HUES6 (cell line): ENCODE data around the gene NFIL3.
"Not testable (repeated sequence)": the region's sequence is repeated elsewhere in the genome, so short reads cannot be mapped to it uniquely, and the experiment has no call there.

Experiments
- H3K27ac ChIP-seq: 2 replicates; pipeline ENCODE4 v1.7.0; 2013; ENCODE audit warnings: low read depth, mild to moderate bottlenecking, low read length, inconsistent platforms
- H3K27me3 ChIP-seq: 2 replicates; pipeline ENCODE4 v1.6.1; 2013; ENCODE audit warnings: low read length; ENCODE audit not compliant: control insufficient read depth, insufficient read depth
- H3K36me3 ChIP-seq: 2 replicates; pipeline ENCODE4 v1.6.1; 2013; ENCODE audit warnings: low read length; ENCODE audit not compliant: control insufficient read depth, insufficient read depth
- H3K4me1 ChIP-seq: 2 replicates; pipeline ENCODE4 v1.6.1; 2013; ENCODE audit warnings: low read length; ENCODE audit not compliant: control insufficient read depth, insufficient read depth
- H3K4me3 ChIP-seq: 2 replicates; pipeline ENCODE4 v1.5.1; 2013; ENCODE audit warnings: low read depth, low read length
- H3K9ac ChIP-seq: one replicate; pipeline ENCODE4 v1.6.1; 2013; ENCODE audit warnings: mild to moderate bottlenecking, low read length
- H3K9me3 ChIP-seq: 2 replicates; pipeline ENCODE4 v1.6.1; 2013; ENCODE audit warnings: low read depth, low read length; ENCODE audit not compliant: control insufficient read depth, insufficient read depth

NFIL3 gene

GRCh38 chr9:91374939-91375338 lies 48.7 kb downstream of the NFIL3 start:
- H3K9me3 ChIP-seq, result peaks cover 8% of the 10 kb centered on the region; the same call in 1 of the 2 replicates
- no peaks in the 10 kb centered on the region for H3K27me3 ChIP-seq
- no peak overlapping the region for H3K27ac ChIP-seq
- H3K4me1 ChIP-seq, result no peaks in the 10 kb centered on the region
- no peak overlapping the region for H3K9ac ChIP-seq
- H3K4me3 ChIP-seq, result no peak overlapping the region
- no peaks in the 10 kb centered on the region for H3K36me3 ChIP-seq

- Histone ChIP-seq H3K4me1 (no peaks in the 10 kb centered on the region), H3K9ac (no peak overlapping the region), H3K9me3 (no peaks in the 10 kb centered on the region), H3K27me3 (no peaks in the 10 kb centered on the region), H3K27ac (no peak overlapping the region), H3K36me3 (no peaks in the 10 kb centered on the region), H3K4me3 (no peak overlapping the region)
These were observed 51.7 kb downstream of the NFIL3 start for GRCh38 chr9:91371894-91372293.

GRCh38 chr9:91370006-91370405 lies 53.6 kb downstream of the NFIL3 start:
- not testable (repeated sequence) for H3K9me3 ChIP-seq, H3K27ac ChIP-seq, H3K27me3 ChIP-seq, H3K36me3 ChIP-seq, H3K4me3 ChIP-seq, H3K4me1 ChIP-seq, H3K9ac ChIP-seq

GRCh38 chr9:91364702-91365101 lies 58.9 kb downstream of the NFIL3 start:
- no peaks in the 10 kb centered on the region; the same call in 1 of the 2 replicates for H3K36me3 ChIP-seq
- peaks cover 11% of the 10 kb centered on the region for H3K9me3 ChIP-seq
- H3K27me3 ChIP-seq, result no peaks in the 10 kb centered on the region
- no peak overlapping the region for H3K9ac ChIP-seq
- peaks cover 14% of the 10 kb centered on the region for H3K4me1 ChIP-seq
- no peak overlapping the region for H3K4me3 ChIP-seq
- no peak overlapping the region for H3K27ac ChIP-seq

GRCh38 chr9:91364005-91364404 lies 59.6 kb downstream of the NFIL3 start:
- H3K4me3 ChIP-seq, result no peak overlapping the region
- H3K27ac ChIP-seq, result no peak overlapping the region

DNA sequence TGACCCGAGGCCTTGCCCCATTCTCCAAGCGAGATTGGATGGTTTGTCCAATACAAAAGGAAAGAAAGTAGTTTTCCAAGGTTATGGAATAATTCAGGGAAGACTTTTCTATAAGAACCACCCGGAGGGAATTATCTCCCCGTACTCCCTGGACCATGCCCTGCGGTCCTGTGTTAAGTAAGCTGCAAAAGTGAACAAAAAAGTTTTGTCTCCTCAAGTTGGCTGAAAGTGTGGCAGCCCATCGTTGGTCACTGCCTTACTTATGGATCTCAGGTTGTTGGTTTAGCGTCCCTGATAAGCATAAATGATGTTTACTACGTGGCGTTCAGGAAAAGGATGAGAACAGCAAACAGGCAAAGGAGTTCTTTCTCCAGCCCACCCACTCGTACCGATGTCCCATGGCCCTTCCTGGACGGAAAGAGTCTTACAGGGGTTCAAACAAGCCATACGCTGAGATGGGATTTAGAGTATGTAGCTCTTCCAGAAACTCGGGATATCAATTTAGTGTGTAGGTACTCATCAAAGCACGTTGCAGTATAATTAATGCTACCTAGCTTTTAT lies 61.5 kb downstream of the NFIL3 start:
- H3K27me3 ChIP-seq, result no peaks in the 10 kb centered on the region
- peaks cover 9% of the 10 kb centered on the region; the same call in 1 of the 2 replicates for H3K36me3 ChIP-seq
- H3K9me3 ChIP-seq, result peaks cover 11% of the 10 kb centered on the region
- peaks cover 16% of the 10 kb centered on the region for H3K4me1 ChIP-seq
- no peak overlapping the region for H3K9ac ChIP-seq
- peak overlapping the region; percentile 25 for H3K4me3 ChIP-seq
- H3K27ac ChIP-seq, result no peak overlapping the region

More at GRCh38 chr9:91364005-91364404, 59.6 kb downstream of the NFIL3 start:
- Histone ChIP-seq H3K27me3 (no peaks in the 10 kb centered on the region), H3K36me3 (peaks cover 3% of the 10 kb centered on the region; the same call in 1 of the 2 replicates), H3K9me3 (peaks cover 11% of the 10 kb centered on the region), H3K9ac (no peak overlapping the region), H3K4me1 (peaks cover 16% of the 10 kb centered on the region)

- Histone ChIP-seq H3K27me3 (no peaks in the 10 kb centered on the region), H3K9me3 (peaks cover 11% of the 10 kb centered on the region), H3K36me3 (peaks cover 16% of the 10 kb centered on the region), H3K9ac (peak within 1 kb of the TSS; percentile 88), H3K27ac (peak within 1 kb of the TSS; percentile 85), H3K4me3 (peak within 1 kb of the TSS; percentile 91), H3K4me1 (peaks cover 16% of the 10 kb centered on the region)
These were observed 62.2 kb downstream of the NFIL3 start, which contains the start of gene AUH for GRCh38 chr9:91361291-91362050. AUH (minus strand) TSS chr9:91361918; CDS start chr9:91361889, 29 bp downstream.

GRCh38 chr9:91360551-91361290 lies 62.9 kb downstream of the NFIL3 start:
- Histone ChIP-seq H3K36me3 (peaks cover 22% of the 10 kb centered on the region), H3K4me1 (peaks cover 16% of the 10 kb centered on the region), H3K27ac (peak overlapping the region; percentile 85), H3K9me3 (peaks cover 11% of the 10 kb centered on the region), H3K27me3 (no peaks in the 10 kb centered on the region), H3K4me3 (peak overlapping the region; percentile 91), H3K9ac (peak overlapping the region; percentile 88)

DNA sequence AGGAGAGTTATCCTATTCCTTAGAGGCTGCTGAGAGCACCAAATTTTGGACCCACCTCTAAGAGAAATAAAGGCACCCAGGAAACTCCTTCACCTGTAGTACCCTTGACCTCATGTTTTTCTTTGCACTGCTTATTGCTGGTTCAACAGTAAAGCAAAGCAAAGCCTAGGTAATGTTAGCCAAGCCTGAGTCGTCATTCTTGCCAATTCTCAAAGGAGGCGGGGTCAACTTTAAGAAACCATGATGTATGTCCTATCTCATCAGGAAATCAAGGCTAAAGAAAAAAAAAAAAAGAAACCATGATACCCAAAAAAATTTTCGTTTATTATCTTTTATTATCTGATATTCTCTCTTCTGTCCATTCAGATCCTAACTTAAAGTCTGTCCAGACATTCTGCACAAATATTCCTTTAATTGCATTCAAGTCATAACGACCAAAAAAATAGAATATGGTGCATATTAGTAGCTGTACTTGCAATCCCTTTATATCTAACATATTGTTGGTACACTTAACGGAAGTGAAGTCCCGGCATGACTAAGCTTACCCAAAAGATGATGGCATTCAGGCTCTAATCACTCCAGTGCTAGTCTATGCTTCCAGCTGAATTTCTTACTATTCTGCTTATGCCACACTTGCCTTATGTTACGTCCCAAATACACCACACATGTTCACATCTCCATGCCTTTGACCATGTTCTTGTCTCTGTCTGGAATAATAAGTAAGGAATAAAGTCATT lies 63.7 kb downstream of the NFIL3 start:
- Histone ChIP-seq H3K9me3 (peaks cover 9% of the 10 kb centered on the region), H3K4me3 (peak overlapping the region; percentile 91), H3K4me1 (peaks cover 16% of the 10 kb centered on the region), H3K27me3 (no peaks in the 10 kb centered on the region), H3K27ac (no peak overlapping the region), H3K9ac (peak overlapping the region; percentile 26), H3K36me3 (peaks cover 28% of the 10 kb centered on the region)

- no peak overlapping the region for H3K27ac ChIP-seq
- H3K9me3 ChIP-seq, result peaks cover 2% of the 10 kb centered on the region; the same call in 1 of the 2 replicates
- H3K9ac ChIP-seq, result no peak overlapping the region
- H3K4me1 ChIP-seq, result peaks cover 16% of the 10 kb centered on the region
- H3K4me3 ChIP-seq, result no peak overlapping the region
- peaks cover 32% of the 10 kb centered on the region for H3K36me3 ChIP-seq
- no peaks in the 10 kb centered on the region for H3K27me3 ChIP-seq
These were observed 64.5 kb downstream of the NFIL3 start for GRCh38 chr9:91359083-91359482.
